ENCODE measurements around the gene FADS2.
A peak's percentile ranks its signal among the peaks of the same experiment; 100 is the strongest.

The FADS2 gene

DNA sequence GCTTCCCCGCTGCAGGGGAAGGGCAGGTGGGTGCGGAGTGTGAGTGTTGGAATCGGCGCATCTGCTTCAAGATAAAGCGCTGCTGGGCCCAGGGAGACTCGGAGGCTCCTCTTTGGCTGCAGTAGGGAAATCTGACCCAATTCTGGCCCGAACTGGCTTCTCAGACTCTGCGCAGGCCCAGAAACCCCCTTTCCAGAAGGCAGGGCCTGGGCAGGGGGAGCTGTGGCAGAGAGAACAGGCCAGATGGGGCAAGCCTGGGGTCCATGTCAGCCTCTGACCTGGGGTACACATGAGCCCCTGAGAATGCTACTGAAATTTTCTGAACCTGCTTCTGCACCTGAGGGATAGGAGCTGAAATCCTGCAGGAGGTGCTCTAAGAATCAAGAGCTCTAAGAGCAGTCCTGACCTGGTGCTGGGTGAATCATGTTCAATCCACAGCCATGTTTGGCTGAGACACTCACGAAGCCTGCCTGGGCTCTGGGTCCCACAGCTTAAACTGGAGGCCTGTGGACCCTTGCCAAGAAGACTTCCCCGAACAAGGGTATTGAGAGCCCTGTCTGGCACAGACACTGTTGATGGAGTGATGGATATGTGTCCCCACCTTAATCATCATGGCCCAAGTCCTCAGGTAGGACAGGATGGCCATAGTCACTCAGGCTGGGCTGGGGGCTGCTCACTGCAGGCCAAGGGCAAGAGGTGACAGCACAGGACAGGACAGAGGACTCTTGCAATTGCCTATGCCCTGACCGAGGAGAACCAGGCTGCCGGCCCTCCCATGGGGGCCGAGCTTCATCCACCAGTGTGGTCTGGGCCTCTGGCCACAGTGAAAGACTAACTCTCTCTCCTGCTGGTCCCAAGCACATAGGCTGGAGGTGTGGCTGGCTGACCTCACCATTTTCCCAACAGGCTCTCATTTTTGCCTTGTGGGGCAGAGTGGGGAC, 82.4 kb downstream of the FADS2 start:
- Mint-ChIP-seq H3K27me3 (ENCODE audit: low read depth) (peaks cover 16% of the 10 kb centered on the region), H3K36me3 (ENCODE audit: low read depth) (no peaks in the 10 kb centered on the region), H3K4me1 (ENCODE audit: low read depth) (peaks cover 2% of the 10 kb centered on the region), H3K9me3 (no peaks in the 10 kb centered on the region), H3K4me3 (no peak overlapping the region), H3K27ac (no peak overlapping the region)

DNA sequence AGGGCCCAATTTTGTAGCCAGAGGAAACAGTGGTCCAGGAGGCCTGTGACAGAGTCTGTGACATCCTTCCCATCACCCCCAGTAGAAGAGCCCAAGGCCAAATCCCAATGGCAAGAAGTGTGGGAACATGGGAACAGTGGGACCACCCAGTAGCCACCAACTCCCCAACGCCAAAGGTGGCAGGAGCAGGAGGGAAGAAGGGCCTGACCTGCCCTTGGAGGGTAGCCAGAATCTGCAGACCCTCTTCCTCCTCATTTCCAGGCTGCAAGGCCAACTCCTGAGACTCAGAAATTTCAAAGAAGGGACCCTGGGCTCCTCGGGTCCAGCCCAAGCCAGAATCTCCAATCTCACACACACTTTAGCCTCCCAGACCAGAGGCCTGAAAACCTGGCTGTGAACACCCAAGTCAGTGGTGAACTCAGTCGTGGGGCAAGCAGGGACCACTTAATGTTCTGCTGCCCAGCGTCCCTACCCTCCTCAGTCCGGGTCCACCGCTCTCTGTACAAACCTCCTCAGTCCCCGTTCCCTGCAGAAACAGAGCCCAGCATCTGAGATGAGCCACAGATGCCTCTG, 83.1 kb downstream of the FADS2 start:
- Mint-ChIP-seq H3K4me3 (no peak overlapping the region), H3K27me3 (ENCODE audit: low read depth) (peaks cover 22% of the 10 kb centered on the region), H3K4me1 (ENCODE audit: low read depth) (peaks cover 2% of the 10 kb centered on the region), H3K9me3 (no peaks in the 10 kb centered on the region), H3K36me3 (ENCODE audit: low read depth) (no peaks in the 10 kb centered on the region), H3K27ac (no peak overlapping the region)

DNA sequence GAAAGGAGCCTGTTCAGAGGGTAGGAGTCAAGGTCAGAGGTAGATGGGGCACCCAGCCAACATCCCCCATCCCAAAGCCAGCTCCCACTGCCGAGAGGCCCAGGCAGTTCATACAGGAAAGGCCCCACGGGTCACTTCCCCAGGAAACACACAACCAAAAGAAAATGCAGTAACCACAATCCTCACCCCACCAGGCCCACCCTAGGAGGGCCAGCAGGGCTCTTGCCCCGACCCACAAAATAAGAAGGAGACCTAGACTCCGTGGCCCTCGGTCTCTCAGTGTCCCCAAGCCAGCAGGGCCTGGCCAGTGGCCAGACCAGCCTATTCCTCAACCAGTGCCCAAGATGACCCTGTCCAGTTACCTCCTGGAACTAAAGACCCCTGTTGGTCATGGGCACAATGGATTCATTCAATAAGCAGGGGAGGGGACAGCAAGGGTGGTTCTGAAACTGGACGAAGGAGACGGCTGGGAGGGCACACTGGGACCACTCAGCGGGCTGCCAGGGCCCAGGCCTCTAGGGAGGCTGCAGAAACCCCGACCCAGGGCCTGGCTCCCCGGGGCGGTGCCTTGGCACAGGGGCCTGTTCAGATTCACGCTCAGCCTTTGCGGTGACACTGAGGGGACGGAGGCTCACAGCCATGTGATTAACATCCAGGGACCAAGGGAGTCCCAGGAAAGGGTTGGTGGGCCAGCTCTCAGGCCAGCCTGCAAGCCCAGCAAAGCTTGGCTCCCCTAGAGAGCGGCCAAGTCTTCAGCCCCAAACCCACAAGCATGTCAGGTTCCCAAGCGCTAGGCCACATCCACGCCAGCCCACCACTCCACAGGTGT, 83.8 kb downstream of the FADS2 start:
- H3K27ac Mint-ChIP-seq = no peak overlapping the region
- H3K27me3 Mint-ChIP-seq (ENCODE audit: low read depth) = peaks cover 27% of the 10 kb centered on the region
- H3K9me3 Mint-ChIP-seq = no peaks in the 10 kb centered on the region
- H3K4me1 Mint-ChIP-seq (ENCODE audit: low read depth) = peaks cover 2% of the 10 kb centered on the region
- H3K4me3 Mint-ChIP-seq = no peak overlapping the region
- no peaks in the 10 kb centered on the region for H3K36me3 Mint-ChIP-seq (ENCODE audit: low read depth)

DNA sequence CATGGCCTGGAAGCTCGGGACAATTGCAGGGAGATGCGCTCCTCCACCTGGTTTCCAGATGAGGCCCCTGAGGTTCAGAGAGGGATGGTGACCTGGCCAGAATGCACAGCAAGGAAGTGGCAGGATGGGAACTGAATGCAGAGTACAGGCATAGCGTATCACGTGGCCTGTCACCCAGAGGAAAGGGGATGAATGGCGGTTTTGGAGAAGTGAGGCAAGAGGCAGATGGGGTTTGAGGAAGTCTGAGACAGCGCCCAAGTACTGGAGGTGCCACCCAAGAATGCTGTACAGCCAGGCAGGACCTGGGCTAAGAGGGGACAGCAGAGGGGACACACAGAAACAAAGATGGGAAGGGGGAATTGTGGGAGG, 84.4 kb downstream of the FADS2 start:
- Mint-ChIP-seq H3K36me3 (ENCODE audit: low read depth) (no peaks in the 10 kb centered on the region), H3K9me3 (no peaks in the 10 kb centered on the region), H3K4me1 (ENCODE audit: low read depth) (peaks cover 2% of the 10 kb centered on the region), H3K4me3 (no peak overlapping the region), H3K27me3 (ENCODE audit: low read depth) (peaks cover 28% of the 10 kb centered on the region), H3K27ac (no peak overlapping the region)

DNA sequence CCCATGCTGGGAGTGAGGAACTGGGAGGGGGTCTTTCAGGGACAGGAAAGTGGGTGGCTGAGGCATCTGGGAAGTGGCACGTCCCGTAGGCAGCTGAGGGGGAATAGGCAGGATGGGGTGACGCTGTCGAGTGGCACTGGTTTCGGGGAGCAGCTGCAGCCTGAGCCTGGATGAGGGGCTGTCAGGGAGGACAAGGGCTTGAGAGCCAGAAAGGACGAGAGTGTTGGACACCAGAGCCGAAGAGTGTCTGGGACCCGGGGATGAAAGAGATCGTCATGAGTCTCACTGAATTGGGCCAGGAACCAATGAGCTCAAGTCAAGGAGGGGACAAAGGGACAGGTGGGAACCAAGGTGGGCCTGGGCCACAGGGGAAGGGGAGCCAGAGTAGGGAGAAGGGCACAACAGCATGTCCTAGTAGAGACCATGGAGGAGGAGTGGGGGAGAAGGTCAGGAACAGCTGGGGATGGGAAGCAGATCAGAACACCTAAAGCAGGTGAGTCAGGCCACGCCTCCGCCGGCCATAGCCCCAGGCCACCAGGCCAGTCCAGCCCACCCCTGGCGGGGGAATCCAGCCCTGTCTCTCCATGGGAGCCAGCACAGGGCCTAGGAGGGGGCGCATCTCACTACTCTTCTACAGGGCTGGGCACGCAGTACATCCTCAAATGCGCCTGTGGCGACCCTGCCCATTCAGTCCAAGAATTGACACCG, 85.0 kb downstream of the FADS2 start:
- Mint-ChIP-seq H3K27me3 (ENCODE audit: low read depth) (peaks cover 34% of the 10 kb centered on the region), H3K9me3 (no peaks in the 10 kb centered on the region), H3K27ac (no peak overlapping the region), H3K4me1 (ENCODE audit: low read depth) (peaks cover 8% of the 10 kb centered on the region), H3K36me3 (ENCODE audit: low read depth) (peaks cover 3% of the 10 kb centered on the region), H3K4me3 (no peak overlapping the region)

DNA sequence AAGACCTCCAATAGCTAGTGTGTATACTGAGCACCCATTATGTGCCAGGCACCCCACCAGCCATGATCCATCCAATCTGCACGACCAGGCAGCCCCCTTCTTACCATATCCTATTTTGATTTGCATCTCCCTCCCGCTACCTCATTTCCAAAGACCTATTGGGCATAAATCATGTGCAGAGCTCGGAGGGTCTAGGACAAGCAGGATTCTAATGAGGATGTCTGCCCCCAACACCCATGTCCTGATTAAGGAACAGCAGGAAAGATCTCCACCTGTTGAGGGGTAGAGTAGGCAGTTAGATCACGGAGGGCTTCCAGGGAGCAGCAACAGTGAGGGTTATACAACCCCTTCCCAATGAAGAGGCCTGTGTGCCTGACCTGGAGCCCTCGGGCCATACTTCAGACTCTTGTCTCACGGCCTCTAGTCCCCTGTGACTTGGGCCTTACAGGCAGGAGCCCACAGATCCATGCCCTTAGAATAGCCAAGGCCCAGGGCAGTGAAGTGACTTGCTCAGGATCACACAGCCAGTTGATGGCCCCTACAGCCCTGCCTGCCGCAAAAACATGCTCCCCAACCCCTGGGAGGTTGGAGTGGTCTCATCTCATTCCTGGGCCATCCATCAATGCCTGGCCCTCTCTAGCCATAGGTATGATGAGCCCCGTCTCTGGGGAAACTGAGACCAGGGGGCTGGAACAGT, 85.7 kb downstream of the FADS2 start:
- H3K36me3 Mint-ChIP-seq (ENCODE audit: low read depth) = peaks cover 5% of the 10 kb centered on the region
- H3K27me3 Mint-ChIP-seq (ENCODE audit: low read depth) = peaks cover 41% of the 10 kb centered on the region
- H3K4me1 Mint-ChIP-seq (ENCODE audit: low read depth) = peaks cover 11% of the 10 kb centered on the region
- H3K27ac Mint-ChIP-seq = no peak overlapping the region
- H3K4me3 Mint-ChIP-seq = no peak overlapping the region
- no peaks in the 10 kb centered on the region for H3K9me3 Mint-ChIP-seq

DNA sequence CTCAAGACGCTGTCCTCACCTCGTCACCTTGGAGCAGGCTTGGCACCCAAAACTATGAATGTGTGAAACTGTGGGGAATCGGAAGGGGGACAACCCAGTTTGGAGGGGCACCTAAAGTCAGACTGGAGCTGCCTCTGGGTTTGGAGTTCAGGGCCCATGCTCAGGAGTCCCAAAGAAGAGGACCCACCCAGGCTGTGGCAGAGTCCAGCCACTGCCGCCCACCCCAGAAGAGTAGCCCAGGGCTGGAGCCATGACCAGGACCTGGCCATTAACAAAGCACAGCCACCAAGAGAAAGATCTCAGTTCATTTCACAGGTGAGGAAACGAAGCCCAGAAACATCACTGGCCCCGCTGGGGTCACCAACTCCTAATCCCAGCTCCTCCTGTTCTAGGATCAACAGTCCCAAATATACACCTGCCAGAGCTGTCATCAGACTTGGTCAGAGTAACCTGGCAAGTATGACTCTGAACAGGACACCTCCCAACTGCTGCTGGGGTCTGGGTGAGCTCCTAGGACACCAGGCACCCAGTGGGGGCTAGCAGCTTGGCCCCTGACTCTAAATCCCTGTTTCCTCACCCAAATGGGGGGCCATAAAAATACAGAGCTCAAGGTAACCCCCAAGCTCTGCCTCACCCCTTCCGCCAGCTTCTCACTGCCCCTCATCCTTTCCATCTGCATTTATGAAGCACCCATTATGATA, 86.5 kb downstream of the FADS2 start:
- H3K9me3 Mint-ChIP-seq = no peaks in the 10 kb centered on the region
- H3K36me3 Mint-ChIP-seq (ENCODE audit: low read depth) = peaks cover 5% of the 10 kb centered on the region
- no peak overlapping the region for H3K4me3 Mint-ChIP-seq
- H3K4me1 Mint-ChIP-seq (ENCODE audit: low read depth) = peaks cover 11% of the 10 kb centered on the region
- peaks cover 49% of the 10 kb centered on the region for H3K27me3 Mint-ChIP-seq (ENCODE audit: low read depth)
- no peak overlapping the region for H3K27ac Mint-ChIP-seq

DNA sequence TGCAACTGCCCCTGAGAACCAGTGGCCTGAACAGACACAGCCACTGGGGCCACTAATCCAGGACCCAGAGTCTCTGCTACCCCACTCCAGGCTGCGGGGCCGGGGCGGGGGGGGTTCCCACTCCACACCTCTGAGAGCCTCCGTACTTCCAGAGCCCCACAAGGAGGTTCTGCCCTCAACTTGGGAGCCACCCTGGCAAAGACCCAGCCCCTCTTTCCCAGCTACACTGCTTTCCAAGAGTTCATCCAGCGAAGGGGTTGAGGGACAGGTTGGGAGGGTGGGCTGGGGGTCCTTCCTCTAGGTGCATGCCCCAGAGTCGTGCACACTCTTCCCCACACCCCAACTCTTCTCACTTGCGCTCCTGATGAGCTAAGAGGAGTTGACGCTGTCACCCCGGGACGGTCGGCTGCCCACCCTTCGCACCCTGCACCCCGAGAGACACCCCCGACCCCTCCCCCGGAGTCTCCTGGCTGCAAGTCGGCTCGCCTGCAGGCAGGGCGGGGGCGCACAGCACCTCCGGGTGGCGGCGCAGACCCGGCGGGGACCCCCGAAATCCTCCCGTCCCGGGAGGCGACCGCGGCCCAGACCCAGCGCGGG, 88.7 kb downstream of the FADS2 start:
- Mint-ChIP-seq H3K4me3 (peak overlapping the region; percentile 57), H3K4me1 (ENCODE audit: low read depth) (peaks cover 11% of the 10 kb centered on the region), H3K27ac (no peak overlapping the region), H3K27me3 (ENCODE audit: low read depth) (peaks cover 57% of the 10 kb centered on the region), H3K36me3 (ENCODE audit: low read depth) (peaks cover 5% of the 10 kb centered on the region), H3K9me3 (no peaks in the 10 kb centered on the region)

Measured in T-helper 1 cell treated with Interleukin-12 subunit alpha and Interleukin-12 subunit beta and Interleukin-4 antibody, amounts not matched to agents 30 μg/mL and 1 μg/mL, for 36 hours (primary cell).